A549 (cell line): Measurements from ENCODE around the gene ZNF219.

ENCODE experiments used
- CEBPB ChIP-seq, 2 experiments: fragments of >200 bp in 1 of 2; sonication (Bioruptor Twin) in 1 of 2; formaldehyde crosslinking in 1 of 2; IDR thresholded peaks; 2 replicates each; pipeline ENCODE4 v1.6.1; 2012 to 2016
- NR3C1 ChIP-seq: fragments of >200 bp; sonication (Bioruptor Twin); formaldehyde crosslinking; IDR thresholded peaks from 3 replicates; pipeline ENCODE4 v1.6.1; 2017
- POLR2A ChIP-seq: IDR thresholded peaks from 2 replicates; pipeline ENCODE4 v1.6.1; 2012; ENCODE audit warnings: mild to moderate bottlenecking, low read length
- RFX5 ChIP-seq: fragments of 450-650 bp; IDR thresholded peaks from 2 replicates; pipeline ENCODE4 v1.7.1; 2014; ENCODE audit warnings: antibody characterized with exemption, mild to moderate bottlenecking, moderate library complexity
- TF ChIP-seq, protein P1 (sequence below): fragments of >200 bp; sonication (Bioruptor Twin); formaldehyde crosslinking; IDR thresholded peaks from 3 replicates; pipeline ENCODE4 v1.5.1; 2016

- TF ChIP-seq RFX5 (no peak), NR3C1 (no peak), CEBPB (IDR thresholded peaks at IDR 0.05) (no peak), POLR2A (peak; percentile 65)
- TF ChIP-seq, protein P1, sequence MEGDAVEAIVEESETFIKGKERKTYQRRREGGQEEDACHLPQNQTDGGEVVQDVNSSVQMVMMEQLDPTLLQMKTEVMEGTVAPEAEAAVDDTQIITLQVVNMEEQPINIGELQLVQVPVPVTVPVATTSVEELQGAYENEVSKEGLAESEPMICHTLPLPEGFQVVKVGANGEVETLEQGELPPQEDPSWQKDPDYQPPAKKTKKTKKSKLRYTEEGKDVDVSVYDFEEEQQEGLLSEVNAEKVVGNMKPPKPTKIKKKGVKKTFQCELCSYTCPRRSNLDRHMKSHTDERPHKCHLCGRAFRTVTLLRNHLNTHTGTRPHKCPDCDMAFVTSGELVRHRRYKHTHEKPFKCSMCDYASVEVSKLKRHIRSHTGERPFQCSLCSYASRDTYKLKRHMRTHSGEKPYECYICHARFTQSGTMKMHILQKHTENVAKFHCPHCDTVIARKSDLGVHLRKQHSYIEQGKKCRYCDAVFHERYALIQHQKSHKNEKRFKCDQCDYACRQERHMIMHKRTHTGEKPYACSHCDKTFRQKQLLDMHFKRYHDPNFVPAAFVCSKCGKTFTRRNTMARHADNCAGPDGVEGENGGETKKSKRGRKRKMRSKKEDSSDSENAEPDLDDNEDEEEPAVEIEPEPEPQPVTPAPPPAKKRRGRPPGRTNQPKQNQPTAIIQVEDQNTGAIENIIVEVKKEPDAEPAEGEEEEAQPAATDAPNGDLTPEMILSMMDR, result no peak
These were observed at the start of gene ZNF219 for GRCh38 chr14:21098076-21098891.
